ENCODE data around the gene DUS2.

The DUS2 gene

DNA sequence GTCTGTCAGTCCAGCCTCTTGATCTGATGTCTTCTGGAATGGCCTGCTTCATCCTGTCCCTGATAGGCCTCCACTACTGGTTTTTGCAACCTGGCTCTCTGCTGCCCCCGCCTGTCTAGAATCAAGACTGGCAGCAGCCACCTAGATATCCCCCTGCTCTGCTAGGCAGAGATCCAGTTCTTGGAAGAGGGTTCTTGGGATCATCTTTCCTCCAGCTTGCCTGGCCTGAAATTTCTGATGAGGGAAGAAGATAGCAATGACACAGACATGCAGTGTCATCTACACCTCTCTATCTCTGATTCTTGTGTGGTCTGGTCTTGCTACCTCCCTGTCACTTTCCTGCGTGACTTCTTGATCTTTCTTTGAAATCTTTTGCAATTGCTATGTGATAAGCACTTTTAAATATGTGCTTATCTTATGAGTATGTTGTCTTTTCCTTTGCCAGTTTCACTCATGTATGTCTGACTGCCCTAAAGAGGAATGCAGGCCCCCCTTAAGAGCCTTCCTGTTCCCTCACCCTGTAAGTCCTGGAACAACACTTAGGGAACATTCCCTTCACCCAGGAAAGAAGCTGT, 41.8 kb downstream of the DUS2 start (continued):
- no peak for TF ChIP-seq ZNF23 (tag by site-specific recombination; IDR thresholded peaks at IDR 0.05; ENCODE audit: borderline replicate concordance)
- no peak for TF ChIP-seq MEIS1 (CRISPR knock-in tag; IDR thresholded peaks at IDR 0.05; ENCODE audit: borderline replicate concordance)
- no peak for TF ChIP-seq ZBTB21 (tag by site-specific recombination; IDR thresholded peaks at IDR 0.05)
- TF ChIP-seq, protein P1, sequence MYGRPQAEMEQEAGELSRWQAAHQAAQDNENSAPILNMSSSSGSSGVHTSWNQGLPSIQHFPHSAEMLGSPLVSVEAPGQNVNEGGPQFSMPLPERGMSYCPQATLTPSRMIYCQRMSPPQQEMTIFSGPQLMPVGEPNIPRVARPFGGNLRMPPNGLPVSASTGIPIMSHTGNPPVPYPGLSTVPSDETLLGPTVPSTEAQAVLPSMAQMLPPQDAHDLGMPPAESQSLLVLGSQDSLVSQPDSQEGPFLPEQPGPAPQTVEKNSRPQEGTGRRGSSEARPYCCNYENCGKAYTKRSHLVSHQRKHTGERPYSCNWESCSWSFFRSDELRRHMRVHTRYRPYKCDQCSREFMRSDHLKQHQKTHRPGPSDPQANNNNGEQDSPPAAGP (tag by site-specific recombination; IDR thresholded peaks at IDR 0.05): no peak
- TF ChIP-seq, protein P2, sequence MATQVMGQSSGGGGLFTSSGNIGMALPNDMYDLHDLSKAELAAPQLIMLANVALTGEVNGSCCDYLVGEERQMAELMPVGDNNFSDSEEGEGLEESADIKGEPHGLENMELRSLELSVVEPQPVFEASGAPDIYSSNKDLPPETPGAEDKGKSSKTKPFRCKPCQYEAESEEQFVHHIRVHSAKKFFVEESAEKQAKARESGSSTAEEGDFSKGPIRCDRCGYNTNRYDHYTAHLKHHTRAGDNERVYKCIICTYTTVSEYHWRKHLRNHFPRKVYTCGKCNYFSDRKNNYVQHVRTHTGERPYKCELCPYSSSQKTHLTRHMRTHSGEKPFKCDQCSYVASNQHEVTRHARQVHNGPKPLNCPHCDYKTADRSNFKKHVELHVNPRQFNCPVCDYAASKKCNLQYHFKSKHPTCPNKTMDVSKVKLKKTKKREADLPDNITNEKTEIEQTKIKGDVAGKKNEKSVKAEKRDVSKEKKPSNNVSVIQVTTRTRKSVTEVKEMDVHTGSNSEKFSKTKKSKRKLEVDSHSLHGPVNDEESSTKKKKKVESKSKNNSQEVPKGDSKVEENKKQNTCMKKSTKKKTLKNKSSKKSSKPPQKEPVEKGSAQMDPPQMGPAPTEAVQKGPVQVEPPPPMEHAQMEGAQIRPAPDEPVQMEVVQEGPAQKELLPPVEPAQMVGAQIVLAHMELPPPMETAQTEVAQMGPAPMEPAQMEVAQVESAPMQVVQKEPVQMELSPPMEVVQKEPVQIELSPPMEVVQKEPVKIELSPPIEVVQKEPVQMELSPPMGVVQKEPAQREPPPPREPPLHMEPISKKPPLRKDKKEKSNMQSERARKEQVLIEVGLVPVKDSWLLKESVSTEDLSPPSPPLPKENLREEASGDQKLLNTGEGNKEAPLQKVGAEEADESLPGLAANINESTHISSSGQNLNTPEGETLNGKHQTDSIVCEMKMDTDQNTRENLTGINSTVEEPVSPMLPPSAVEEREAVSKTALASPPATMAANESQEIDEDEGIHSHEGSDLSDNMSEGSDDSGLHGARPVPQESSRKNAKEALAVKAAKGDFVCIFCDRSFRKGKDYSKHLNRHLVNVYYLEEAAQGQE (tag by site-specific recombination; IDR thresholded peaks at IDR 0.05): no peak
- no peak for TF ChIP-seq ZNF623 (tag by site-specific recombination; IDR thresholded peaks at IDR 0.05)
- no peak for TF ChIP-seq ZNF548 (tag by site-specific recombination; IDR thresholded peaks at IDR 0.05)
- TF ChIP-seq ZNF2 (tag by site-specific recombination; IDR thresholded peaks at IDR 0.05): no peak
- TF ChIP-seq, protein P3, sequence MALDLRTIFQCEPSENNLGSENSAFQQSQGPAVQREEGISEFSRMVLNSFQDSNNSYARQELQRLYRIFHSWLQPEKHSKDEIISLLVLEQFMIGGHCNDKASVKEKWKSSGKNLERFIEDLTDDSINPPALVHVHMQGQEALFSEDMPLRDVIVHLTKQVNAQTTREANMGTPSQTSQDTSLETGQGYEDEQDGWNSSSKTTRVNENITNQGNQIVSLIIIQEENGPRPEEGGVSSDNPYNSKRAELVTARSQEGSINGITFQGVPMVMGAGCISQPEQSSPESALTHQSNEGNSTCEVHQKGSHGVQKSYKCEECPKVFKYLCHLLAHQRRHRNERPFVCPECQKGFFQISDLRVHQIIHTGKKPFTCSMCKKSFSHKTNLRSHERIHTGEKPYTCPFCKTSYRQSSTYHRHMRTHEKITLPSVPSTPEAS (tag by site-specific recombination; IDR thresholded peaks at IDR 0.05): no peak
- TF ChIP-seq ZNF654 (tag by site-specific recombination; IDR thresholded peaks at IDR 0.05; ENCODE audit: low read depth): peak; percentile 72

DNA sequence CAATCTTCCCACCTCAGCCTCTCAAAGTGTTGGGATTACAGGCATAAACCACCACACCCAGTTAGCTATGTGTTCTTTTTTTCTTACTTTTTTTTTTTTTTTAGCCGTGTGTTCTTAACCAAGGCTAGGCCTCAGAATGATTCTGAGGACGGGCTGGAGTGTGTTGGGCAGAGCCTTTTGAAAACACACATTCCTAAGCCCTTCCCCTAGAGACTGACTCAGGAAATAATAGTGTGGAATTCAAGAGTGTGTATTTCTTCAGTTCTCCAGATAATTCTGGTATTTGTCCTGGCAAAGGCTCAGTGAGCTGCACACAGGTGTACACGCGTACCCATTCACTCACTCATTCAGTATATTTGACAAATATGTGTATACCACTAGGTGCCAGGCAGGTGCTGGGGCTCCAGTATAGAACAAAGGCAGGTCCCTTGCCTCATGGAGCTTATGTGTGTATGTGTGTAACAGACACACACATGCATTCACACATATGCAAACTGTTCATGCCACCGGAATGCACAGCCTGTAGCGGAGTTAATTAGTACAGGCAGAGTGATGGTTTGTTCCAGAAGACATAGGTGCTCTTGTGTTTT, 42.7 kb downstream of the DUS2 start:
- peaks cover 5% of the 10 kb centered on the region; the same call in 1 of the 2 replicates for H3K4me1 ChIP-seq (ENCODE audit: control insufficient read depth, insufficient read depth, low read length)
- H3K27ac ChIP-seq (ENCODE audit: extremely low read depth, low read depth, low read length): no peak overlapping the region
- H3K36me3 ChIP-seq (ENCODE audit: control insufficient read depth in 2 of 2, insufficient read depth in 1 of 2, low read length in 2 of 2): peaks cover 0 to 73% of the 10 kb centered on the region in 2 experiments; a peak in 2 of 3 replicates
- no peak overlapping the region for H3K4me3 ChIP-seq (ENCODE audit: low read depth, low read length)
- no peak for TF ChIP-seq GLIS1 (tag by site-specific recombination; IDR thresholded peaks at IDR 0.05)
- no peak for TF ChIP-seq PRDM1 (tag by site-specific recombination; IDR thresholded peaks at IDR 0.05)
- no peak for TF ChIP-seq HOXC10 (CRISPR knock-in tag; IDR thresholded peaks at IDR 0.05)
- no peak for TF ChIP-seq ZNF529 (tag by site-specific recombination; IDR thresholded peaks at IDR 0.05; ENCODE audit: insufficient replicate concordance)
- H3K9me3 ChIP-seq (ENCODE audit: control insufficient read depth, insufficient read depth, low read depth, low read length): no peaks in the 10 kb centered on the region
- POLR2A ChIA-PET: no interaction called here
- CTCF ChIA-PET: interaction anchor here (0.6 to 1.3 kb wide), 12 partner anchors 9 to 554 kb away, joined by 3 to 8 read pairs (median 4); no protein-coding TSS in a partner anchor

DNA sequence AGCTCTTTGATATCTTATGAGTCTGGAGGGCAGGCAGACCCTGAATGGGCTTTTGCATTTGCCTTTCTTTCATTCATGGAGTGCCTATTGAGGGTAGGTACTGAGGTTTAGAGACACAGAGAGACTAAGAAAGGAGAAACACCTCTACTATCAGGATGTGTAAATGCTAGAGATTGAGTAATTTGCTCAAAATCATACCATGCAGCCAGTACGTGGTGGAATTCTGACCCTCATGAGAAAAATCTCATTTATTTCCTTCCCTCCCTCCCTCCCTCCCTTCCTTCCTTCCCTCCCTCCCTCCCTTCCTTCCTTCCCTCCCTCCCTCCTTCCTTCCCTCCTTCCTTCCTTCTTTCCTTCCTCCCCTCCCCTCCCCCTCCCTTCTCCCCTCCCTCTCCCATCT, 43.7 kb downstream of the DUS2 start:
- Histone ChIP-seq H3K4me3 (ENCODE audit: low read depth, low read length) (no peak overlapping the region), H3K4me1 (ENCODE audit: control insufficient read depth, insufficient read depth, low read length) (peaks cover 5% of the 10 kb centered on the region; the same call in 1 of the 2 replicates), H3K27ac (ENCODE audit: extremely low read depth, low read depth, low read length) (no peak overlapping the region), H3K9me3 (ENCODE audit: control insufficient read depth, insufficient read depth, low read depth, low read length) (no peaks in the 10 kb centered on the region), H3K36me3 (ENCODE audit: control insufficient read depth in 2 of 2, insufficient read depth in 1 of 2, low read length in 2 of 2) (peaks cover 3 to 73% of the 10 kb centered on the region in 2 experiments; a peak in 2 of 3 replicates)
- POLR2A ChIA-PET: no interaction called here
- CTCF ChIA-PET: no interaction called here
- TF ChIP-seq ZNF701 (tag by site-specific recombination; IDR thresholded peaks at IDR 0.05) (no peak), ZNF248 (tag by site-specific recombination; IDR thresholded peaks at IDR 0.05) (no peak), ZNF830 (tag by site-specific recombination; IDR thresholded peaks at IDR 0.05; ENCODE audit: low read depth) (no peak), MZF1 (tag by site-specific recombination; IDR thresholded peaks at IDR 0.05; ENCODE audit: borderline replicate concordance) (no peak), ZNF37A (tag by site-specific recombination; IDR thresholded peaks at IDR 0.05) (no peak)
- TF ChIP-seq, protein P4, sequence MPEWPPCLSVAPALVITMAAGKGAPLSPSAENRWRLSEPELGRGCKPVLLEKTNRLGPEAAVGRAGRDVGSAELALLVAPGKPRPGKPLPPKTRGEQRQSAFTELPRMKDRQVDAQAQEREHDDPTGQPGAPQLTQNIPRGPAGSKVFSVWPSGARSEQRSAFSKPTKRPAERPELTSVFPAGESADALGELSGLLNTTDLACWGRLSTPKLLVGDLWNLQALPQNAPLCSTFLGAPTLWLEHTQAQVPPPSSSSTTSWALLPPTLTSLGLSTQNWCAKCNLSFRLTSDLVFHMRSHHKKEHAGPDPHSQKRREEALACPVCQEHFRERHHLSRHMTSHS (tag by site-specific recombination; IDR thresholded peaks at IDR 0.05): no peak
- TF ChIP-seq, protein P5, sequence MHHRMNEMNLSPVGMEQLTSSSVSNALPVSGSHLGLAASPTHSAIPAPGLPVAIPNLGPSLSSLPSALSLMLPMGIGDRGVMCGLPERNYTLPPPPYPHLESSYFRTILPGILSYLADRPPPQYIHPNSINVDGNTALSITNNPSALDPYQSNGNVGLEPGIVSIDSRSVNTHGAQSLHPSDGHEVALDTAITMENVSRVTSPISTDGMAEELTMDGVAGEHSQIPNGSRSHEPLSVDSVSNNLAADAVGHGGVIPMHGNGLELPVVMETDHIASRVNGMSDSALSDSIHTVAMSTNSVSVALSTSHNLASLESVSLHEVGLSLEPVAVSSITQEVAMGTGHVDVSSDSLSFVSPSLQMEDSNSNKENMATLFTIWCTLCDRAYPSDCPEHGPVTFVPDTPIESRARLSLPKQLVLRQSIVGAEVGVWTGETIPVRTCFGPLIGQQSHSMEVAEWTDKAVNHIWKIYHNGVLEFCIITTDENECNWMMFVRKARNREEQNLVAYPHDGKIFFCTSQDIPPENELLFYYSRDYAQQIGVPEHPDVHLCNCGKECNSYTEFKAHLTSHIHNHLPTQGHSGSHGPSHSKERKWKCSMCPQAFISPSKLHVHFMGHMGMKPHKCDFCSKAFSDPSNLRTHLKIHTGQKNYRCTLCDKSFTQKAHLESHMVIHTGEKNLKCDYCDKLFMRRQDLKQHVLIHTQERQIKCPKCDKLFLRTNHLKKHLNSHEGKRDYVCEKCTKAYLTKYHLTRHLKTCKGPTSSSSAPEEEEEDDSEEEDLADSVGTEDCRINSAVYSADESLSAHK (tag by site-specific recombination; IDR thresholded peaks at IDR 0.05): no peak
- TF ChIP-seq, protein P1 (tag by site-specific recombination; IDR thresholded peaks at IDR 0.05): no peak
